IMR-90 (cell line): ENCODE results near the gene CYP19A1. TPM values are rescaled to one million over a fixed set of nuclear protein-coding genes. Genes with fewer than 3 reads are reported as not detected.

ENCODE experiments used
- ATAC-seq: fragments of 200-7000 bp; cut with Tn5 transposase; 2 replicates; pipeline ENCODE4 v1.9.1; 2020; ENCODE audit warnings: low read depth, mild to moderate bottlenecking, moderate library complexity
- BruUV-seq: library from RNA; stranded (reverse); fragments of 400-500 nt; replicated peaks from 2 replicates; lab custom pipeline; 2021; lab: Mats Ljungman, UMichigan
- CTCF ChIA-PET: fragments of 300-600 bp; formaldehyde crosslinking; extraction: SDS; loops from one replicate; lab custom pipeline; 2021; ENCODE audit warnings: antibody characterized with exemption; lab: Yijun Ruan, JAX
- POLR2A ChIA-PET: fragments of 300-600 bp; sonication (Branson Sonifier 250); formaldehyde crosslinking; loops from one replicate; lab custom pipeline; 2022; ENCODE audit warnings: antibody characterized with exemption; ENCODE audit not compliant: unreplicated experiment; lab: Charles Lee
- DNase-seq: peaks from one replicate; pipeline ENCODE4 v3.0.0; 2013
- H2AFZ ChIP-seq: replicated peaks from 2 replicates; pipeline ENCODE3; 2013; ENCODE audit warnings: low read length, mild to moderate bottlenecking; ENCODE audit not compliant: poor library complexity
- H2AK5ac ChIP-seq: 2 replicates; pipeline ENCODE4 v1.6.1; 2013; ENCODE audit warnings: low read depth, low read length, inconsistent platforms
- H2AK9ac ChIP-seq: replicated peaks from 2 replicates; pipeline ENCODE3; 2013; ENCODE audit warnings: mild to moderate bottlenecking, low read depth, low read length, moderate library complexity; ENCODE audit not compliant: poor library complexity
- H2BK120ac ChIP-seq: 2 replicates; pipeline ENCODE4 v1.6.1; 2013; ENCODE audit warnings: low read depth, low read length, inconsistent platforms
- H2BK15ac ChIP-seq: 3 replicates; pipeline ENCODE4 v1.6.1; 2013; ENCODE audit warnings: low read depth, low read length, inconsistent platforms
- H2BK20ac ChIP-seq: 2 replicates; pipeline ENCODE4 v1.6.1; 2013; ENCODE audit warnings: low read depth, mild to moderate bottlenecking, inconsistent platforms, low read length, moderate library complexity
- H2BK5ac ChIP-seq: 2 replicates; pipeline ENCODE4 v1.6.1; 2013; ENCODE audit warnings: mild to moderate bottlenecking, low read depth, low read length, inconsistent platforms; ENCODE audit not compliant: poor library complexity, severe bottlenecking
- H3K14ac ChIP-seq: replicated peaks from 2 replicates; pipeline ENCODE4 v1.6.1; 2013; ENCODE audit warnings: low read depth, low read length, inconsistent platforms
- H3K18ac ChIP-seq: 2 replicates; pipeline ENCODE4 v1.6.1; 2013; ENCODE audit warnings: low read depth, low read length, control low read depth
- H3K23ac ChIP-seq: 2 replicates; pipeline ENCODE4 v1.6.1; 2013; ENCODE audit warnings: low read depth, low read length, inconsistent platforms
- H3K27ac ChIP-seq: 2 replicates; pipeline ENCODE4 v1.5.1; 2013; ENCODE audit warnings: mild to moderate bottlenecking, control low read depth, low read length; ENCODE audit not compliant: insufficient read depth
- H3K27me3 ChIP-seq: 2 replicates; pipeline ENCODE4 v1.6.1; 2013; ENCODE audit warnings: low read length; ENCODE audit not compliant: control insufficient read depth, insufficient read depth
- H3K36me3 ChIP-seq: 2 replicates; pipeline ENCODE4 v1.6.1; 2013; ENCODE audit warnings: low read length, mixed read lengths; ENCODE audit not compliant: control insufficient read depth, insufficient read depth
- H3K4ac ChIP-seq: 2 replicates; pipeline ENCODE4 v1.6.1; 2013; ENCODE audit warnings: low read depth, low read length, inconsistent platforms
- H3K4me1 ChIP-seq: 2 replicates; pipeline ENCODE4 v1.6.1; 2013; ENCODE audit warnings: low read length, mixed read lengths; ENCODE audit not compliant: control insufficient read depth, insufficient read depth
- H3K4me2 ChIP-seq: 2 replicates; pipeline ENCODE4 v1.6.1; 2013; ENCODE audit warnings: low read depth, mild to moderate bottlenecking, control low read depth, low read length, moderate library complexity
- H3K4me3 ChIP-seq: 2 replicates; pipeline ENCODE4 v1.5.1; 2013; ENCODE audit warnings: low read depth, mild to moderate bottlenecking, control low read depth, low read length, moderate library complexity; ENCODE audit not compliant: insufficient read depth
- H3K56ac ChIP-seq: 2 replicates; pipeline ENCODE4 v1.6.1; 2013; ENCODE audit warnings: low read length, inconsistent platforms; ENCODE audit not compliant: insufficient read depth; ENCODE audit errors: extremely low read depth
- H3K79me1 ChIP-seq, 2 experiments: 2 replicates each; pipeline ENCODE4 v1.6.1; 2013; ENCODE audit warnings: low read length in 2 of 2, inconsistent platforms in 1 of 2, low read depth in 1 of 2
- H3K9ac ChIP-seq: 2 replicates; pipeline ENCODE4 v1.6.1; 2013; ENCODE audit warnings: low read depth, low read length, control low read depth
- H3K9me1 ChIP-seq: 2 replicates; pipeline ENCODE4 v1.6.1; 2013; ENCODE audit warnings: low read length, inconsistent platforms; ENCODE audit not compliant: insufficient read depth
- H3K9me3 ChIP-seq: 2 replicates; pipeline ENCODE4 v1.6.1; 2013; ENCODE audit warnings: low read length; ENCODE audit not compliant: control insufficient read depth, insufficient read depth
- H4K20me1 ChIP-seq: 2 replicates; pipeline ENCODE4 v1.6.1; 2013; ENCODE audit warnings: low read length, inconsistent platforms; ENCODE audit not compliant: insufficient read depth
- H4K5ac ChIP-seq: 2 replicates; pipeline ENCODE4 v1.6.1; 2013; ENCODE audit warnings: mild to moderate bottlenecking, low read depth, low read length, control low read depth
- H4K8ac ChIP-seq, 2 experiments: 2 replicates each; pipeline ENCODE4 v1.6.1; 2013; ENCODE audit warnings: low read depth in 2 of 2, low read length in 2 of 2, control low read depth in 1 of 2, inconsistent platforms in 1 of 2
- H4K91ac ChIP-seq: 2 replicates; pipeline ENCODE4 v1.6.1; 2013; ENCODE audit warnings: low read depth, low read length, inconsistent platforms; ENCODE audit not compliant: insufficient read depth
- MAFK ChIP-seq: IDR thresholded peaks from 2 replicates; pipeline ENCODE4 v1.6.1; 2012; ENCODE audit warnings: low read depth, low read length, improper control_type of control experiment
- WGBS, 2 experiments: methylation state at CpG; one replicate each; pipeline versions ENCODE4 v1.1.5 to v1.1.7; 2013; ENCODE audit warnings: missing lambda C conversion rate in 2 of 2; ENCODE audit not compliant: insufficient read length in 1 of 2; ENCODE audit errors: extremely low coverage in 2 of 2; 5-methylcytosine and 5-hydroxymethylcytosine counted together
- dilution Hi-C: fragments of 300-500 bp; cut with HindIII; formaldehyde crosslinking; loops from one replicate; pipeline ENCODE4 v1.14.3; 2018; ENCODE audit warnings: low sequenced_read_pairs; ENCODE audit not compliant: unreplicated experiment
- in situ Hi-C: fragments of 300-500 bp; cut with MboI; formaldehyde crosslinking; loops from 3 replicates; pipeline ENCODE4 v1.14.3; 2019; ENCODE audit warnings: low sequenced_read_pairs, inconsistent platforms, mixed read lengths
- intact Hi-C: fragments of 100-400 bp; cut with micrococcal nuclease; formaldehyde crosslinking; loops from 2 replicates; pipeline ENCODE4 v1.10.0; 2022
- polyA plus RNA-seq, 3 experiments: library from polyadenylated mRNA; depleted of rRNA; stranded (reverse); fragments of >200 nt; gene quantifications; 2 replicates each; pipeline ENCODE4 v1.2.3, GENCODE V29; 2012; ENCODE audit warnings: low replicate concordance in 1 of 3
- total RNA-seq: library from RNA; depleted of rRNA; stranded (reverse); fragments of >200 nt; gene quantifications from 2 replicates; pipeline ENCODE4 v1.2.3, GENCODE V29; 2012

The CYP19A1 gene
- total and polyA plus RNA-seq, 2 of the 4 experiments (the other 2 are of a cell fraction) = not detected

GRCh38 chr15:51302480-51302879, 35.9 kb downstream of the CYP19A1 start:
- Histone ChIP-seq H3K27ac (no peak overlapping the region), H3K9ac (no peak overlapping the region), H3K4me3 (no peak overlapping the region), H2BK5ac (no peak overlapping the region), H2AK5ac (no peak overlapping the region), H3K14ac (no peak overlapping the region), H4K8ac (no peak overlapping the region), H2AFZ (no peak overlapping the region), H3K4me2 (no peak overlapping the region), H3K4me1 (no peaks in the 10 kb centered on the region; the same call in 1 of the 2 replicates), H3K56ac (no peak overlapping the region), H3K4ac (no peak overlapping the region), H4K91ac (no peak overlapping the region), H2BK20ac (no peak overlapping the region), H2BK120ac (no peak overlapping the region), H3K36me3 (no peaks in the 10 kb centered on the region), H3K9me3 (no peaks in the 10 kb centered on the region), H2AK9ac (no peak overlapping the region), H2BK15ac (no peak overlapping the region), H4K20me1 (no peaks in the 10 kb centered on the region), H3K79me1 (no peaks in the 10 kb centered on the region), H3K18ac (no peak overlapping the region), H3K9me1 (no peaks in the 10 kb centered on the region), H3K27me3 (peaks cover 40% of the 10 kb centered on the region), H4K5ac (no peak overlapping the region), H3K23ac (no peak overlapping the region)
- no peak for TF ChIP-seq MAFK
- intact Hi-C loops = no loop called here
- no peak for DNase-seq
- ChIA-PET POLR2A (no interaction called here), CTCF (interaction anchor here (1.2 kb wide), 1 partner anchor 10 kb away, joined by 7 read pairs; no protein-coding TSS in a partner anchor)
- dilution Hi-C loops = no loop called here
- ATAC-seq = no peak
- in situ Hi-C loops = no loop called here
- BruUV-seq = no TSS peak
- WGBS, 2 experiments = 47% methylated on average over 2 of the region's 6 CpGs; no CpG with 5 or more reads in 1 of the 2 experiments
